Muscle layer of colon (tissue), 2 donors: ENCODE measurements around the gene SYPL1.

Source experiments
- H3K27ac ChIP-seq: one replicate; pipeline ENCODE4 v1.7.0; 2013; ENCODE audit warnings: low read depth, mild to moderate bottlenecking, low read length, moderate library complexity
- H3K27me3 ChIP-seq, 2 donors: one replicate each; pipeline ENCODE4 v1.7.0; 2013; ENCODE audit warnings: low read length in 2 of 2, mild to moderate bottlenecking in 2 of 2; ENCODE audit not compliant: insufficient read depth in 2 of 2, control insufficient read depth in 1 of 2
- H3K36me3 ChIP-seq: one replicate; pipeline ENCODE4 v1.7.0; 2013; ENCODE audit warnings: mild to moderate bottlenecking, low read length; ENCODE audit not compliant: insufficient read depth
- H3K4me1 ChIP-seq: one replicate; pipeline ENCODE4 v1.7.0; 2013; ENCODE audit warnings: mild to moderate bottlenecking, low read length; ENCODE audit not compliant: insufficient read depth
- H3K4me3 ChIP-seq, 2 donors: one replicate each; pipeline ENCODE4 v1.7.0; 2013; ENCODE audit warnings: low read length in 2 of 2, low read depth in 1 of 2, mild to moderate bottlenecking in 1 of 2, moderate library complexity in 1 of 2
- H3K9ac ChIP-seq: one replicate; pipeline ENCODE4 v1.7.0; 2013; ENCODE audit warnings: low read length
- H3K9me3 ChIP-seq: one replicate; pipeline ENCODE4 v1.7.0; 2013; ENCODE audit warnings: mild to moderate bottlenecking, low read length
- donor health status: abdominal sarcoma.
- donor health status: Adenocarcinoma of cecum.

Gene SYPL1

GRCh38 chr7:106045139-106045538 is 67.0 kb downstream of the SYPL1 start:
- Histone ChIP-seq H3K27me3 (no peaks in the 10 kb centered on the region), H3K4me1 (peaks cover 22% of the 10 kb centered on the region), H3K9me3 (no peaks in the 10 kb centered on the region), H3K4me3 (no peak overlapping the region), H3K9ac (no peak overlapping the region), H3K36me3 (no peaks in the 10 kb centered on the region), H3K27ac (no peak overlapping the region)

DNA sequence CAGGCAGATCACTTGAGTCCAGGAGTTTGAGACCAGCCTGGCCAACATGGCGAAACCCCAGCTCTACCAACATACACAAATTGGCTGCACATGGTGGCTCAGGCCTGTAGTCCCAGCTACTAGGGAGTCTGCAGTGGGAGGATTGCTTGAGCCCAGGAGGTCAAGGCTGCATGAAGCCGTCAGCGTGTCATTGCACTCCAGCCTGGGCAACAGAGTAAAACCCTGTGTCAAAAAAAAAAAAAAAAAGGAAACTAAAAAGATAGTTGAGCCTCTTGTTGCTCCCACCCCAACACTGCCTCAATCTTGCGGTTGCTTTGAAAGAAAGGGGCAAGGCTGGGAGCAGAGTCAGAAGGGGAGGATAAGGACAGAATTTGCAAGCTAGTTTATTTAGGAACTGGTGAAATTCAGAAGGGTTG is 69.9 kb downstream of the SYPL1 start:
- Histone ChIP-seq H3K36me3 (no peaks in the 10 kb centered on the region), H3K27me3 (no peaks in the 10 kb centered on the region), H3K27ac (no peak overlapping the region), H3K9ac (no peak overlapping the region), H3K4me1 (peaks cover 29% of the 10 kb centered on the region), H3K4me3 (no peak overlapping the region), H3K9me3 (no peaks in the 10 kb centered on the region)

- H3K27ac ChIP-seq: no peak overlapping the region
- H3K4me3 ChIP-seq: no peak overlapping the region
- H3K9ac ChIP-seq: no peak overlapping the region
- no peaks in the 10 kb centered on the region for H3K27me3 ChIP-seq
- no peaks in the 10 kb centered on the region for H3K36me3 ChIP-seq
- peaks cover 29% of the 10 kb centered on the region for H3K4me1 ChIP-seq
- H3K9me3 ChIP-seq: no peaks in the 10 kb centered on the region
These were observed 70.9 kb downstream of the SYPL1 start for GRCh38 chr7:106041140-106041717.
